ENCODE results near the gene SND1.
"Not testable (repeated sequence)": the region's sequence is repeated elsewhere in the genome, so short reads cannot be mapped to it uniquely, and the experiment has no call there.

SND1 gene

DNA sequence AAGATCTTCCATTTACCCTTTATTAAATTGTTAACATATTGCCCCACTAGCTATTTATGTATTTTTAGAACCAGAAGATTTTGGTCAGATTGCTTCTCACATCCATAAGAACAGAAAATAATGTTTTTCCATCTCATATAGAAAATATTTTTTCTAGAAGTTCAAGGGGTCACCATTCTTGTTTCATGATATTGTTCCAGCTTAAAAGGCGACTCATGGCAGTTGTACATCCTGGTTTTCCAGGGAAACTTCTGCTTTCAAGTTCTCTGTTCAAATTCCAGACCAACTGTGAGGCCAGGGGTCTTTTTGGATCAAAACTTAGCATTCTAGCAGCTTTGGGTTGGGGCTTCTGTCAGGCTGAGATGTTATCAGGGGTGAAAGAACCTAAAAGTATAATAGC lies 294.9 kb downstream of the SND1 start:
- no peak for DNase-seq

GRCh38 chr7:127948312-127948711 lies 296.3 kb downstream of the SND1 start:
- no peak for DNase-seq

DNA sequence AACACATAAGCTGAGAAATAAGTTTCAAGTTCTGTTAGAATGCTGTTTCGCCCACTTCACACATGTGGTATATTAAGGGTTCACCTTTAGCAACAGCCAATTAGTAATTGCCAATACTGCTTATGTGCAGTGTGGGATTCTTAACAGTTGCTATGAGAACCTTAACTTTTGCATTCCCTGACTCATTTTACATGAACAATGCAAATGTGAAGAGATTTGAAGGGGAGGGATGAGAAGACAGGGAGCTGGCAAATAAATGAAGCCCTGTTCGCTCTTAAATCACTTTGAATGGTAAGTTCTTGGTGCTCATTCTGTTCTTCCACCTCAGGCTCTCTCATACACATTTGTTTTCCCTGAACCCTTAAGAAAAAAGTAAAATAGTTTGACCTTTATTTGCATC lies 296.9 kb downstream of the SND1 start:
- DNase-seq: no peak

GRCh38 chr7:127949769-127950222 lies 297.8 kb downstream of the SND1 start:
- no peak for DNase-seq

DNA sequence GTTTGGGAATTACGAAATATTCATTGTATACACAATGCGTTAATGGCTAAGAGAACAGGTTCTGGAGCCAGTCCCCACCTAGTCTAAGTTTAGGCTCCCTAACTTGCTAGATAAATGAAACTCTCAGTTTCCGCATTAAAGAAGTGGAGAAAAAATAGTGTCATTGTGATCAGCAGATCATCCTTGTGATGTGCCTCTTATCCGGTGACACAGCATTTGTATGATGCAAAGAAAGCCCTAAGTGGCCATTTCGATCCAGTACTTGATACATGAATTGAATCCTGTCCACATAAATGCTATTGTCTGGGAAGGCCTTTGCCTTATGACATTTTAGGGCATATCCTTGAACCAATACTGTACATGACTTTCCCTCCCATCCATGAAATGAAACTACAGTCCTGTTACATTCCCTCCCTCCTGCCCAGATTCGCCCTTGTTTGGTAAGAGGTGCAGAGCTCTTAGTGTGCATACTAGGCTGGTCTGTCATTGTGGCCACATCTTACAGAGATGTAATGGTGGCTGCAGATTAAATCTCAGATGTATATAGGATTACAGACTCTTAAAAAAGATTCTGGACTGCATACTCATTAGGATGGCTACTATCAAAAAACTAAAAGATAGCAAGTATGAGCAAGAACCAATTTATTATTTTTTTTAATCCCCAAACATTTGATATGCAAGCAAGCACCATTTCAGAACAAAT lies 298.4 kb downstream of the SND1 start:
- DNase-seq: no peak

DNA sequence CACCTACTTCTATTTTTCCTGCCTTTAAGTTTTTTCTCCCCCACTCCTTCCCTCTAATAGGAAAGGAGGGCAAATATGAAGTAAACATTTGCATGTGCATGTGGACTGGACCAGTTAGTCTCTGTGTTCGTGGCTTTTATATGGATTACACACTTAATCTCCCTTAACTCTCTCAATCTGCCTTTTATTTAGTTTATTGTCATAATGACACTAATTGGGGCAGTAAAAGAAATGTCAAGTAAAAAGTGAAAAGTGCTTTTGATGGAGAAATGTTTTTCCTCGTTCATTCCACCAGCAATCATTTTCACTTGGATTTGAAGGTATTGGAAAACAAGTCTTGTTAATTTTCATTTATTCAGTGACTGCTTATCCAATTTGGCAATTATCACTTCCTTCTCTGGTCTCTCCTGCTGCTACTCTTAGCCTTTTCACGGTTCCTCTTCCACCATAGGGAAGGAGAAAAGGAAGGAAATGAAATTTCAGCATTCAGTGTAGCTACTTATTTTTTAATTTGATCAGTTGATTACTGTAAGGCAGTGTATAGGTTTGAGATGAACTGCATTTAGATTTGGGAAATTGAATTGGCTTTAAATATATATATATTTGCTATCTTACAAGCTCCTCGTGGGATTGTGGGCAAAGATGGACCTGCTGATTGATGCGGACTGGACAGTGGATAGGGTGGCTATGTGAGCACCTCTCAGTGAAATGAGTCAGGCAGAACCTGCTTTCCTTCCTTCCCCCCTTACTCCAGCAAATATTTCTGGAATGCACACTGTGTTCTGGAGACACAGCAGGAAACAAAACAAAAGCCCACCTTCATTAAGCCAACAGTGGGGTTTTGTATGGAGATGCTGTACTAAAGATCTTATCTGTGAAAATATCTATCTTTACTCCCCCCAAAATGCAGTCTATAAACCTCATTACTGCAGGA lies 301.7 kb downstream of the SND1 start:
- DNase-seq: no peak

DNA sequence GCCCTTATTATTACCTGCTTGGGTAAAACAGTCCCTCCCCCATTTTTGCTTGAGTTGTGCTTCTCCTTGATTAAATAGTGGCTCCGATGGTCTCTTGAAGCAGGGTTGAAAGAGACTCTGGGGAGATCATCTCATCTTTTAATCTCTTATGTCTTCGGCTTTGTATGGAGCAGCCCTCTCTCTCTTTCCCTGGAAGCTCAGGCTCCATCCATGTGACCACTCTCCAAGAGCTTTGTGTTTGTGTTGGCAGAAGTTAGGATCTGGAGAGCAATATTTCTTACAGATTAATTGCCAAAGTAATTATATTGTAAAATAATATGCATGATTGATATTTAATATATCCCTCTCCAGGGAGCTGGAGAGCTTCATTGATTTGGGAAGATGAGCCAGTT lies 302.4 kb downstream of the SND1 start:
- DNase-seq: no peak

GRCh38 chr7:127955051-127955531 lies 303.1 kb downstream of the SND1 start:
- no peak for DNase-seq

GRCh38 chr7:127957886-127958285 lies 305.9 kb downstream of the SND1 start:
- no peak for DNase-seq

DNA sequence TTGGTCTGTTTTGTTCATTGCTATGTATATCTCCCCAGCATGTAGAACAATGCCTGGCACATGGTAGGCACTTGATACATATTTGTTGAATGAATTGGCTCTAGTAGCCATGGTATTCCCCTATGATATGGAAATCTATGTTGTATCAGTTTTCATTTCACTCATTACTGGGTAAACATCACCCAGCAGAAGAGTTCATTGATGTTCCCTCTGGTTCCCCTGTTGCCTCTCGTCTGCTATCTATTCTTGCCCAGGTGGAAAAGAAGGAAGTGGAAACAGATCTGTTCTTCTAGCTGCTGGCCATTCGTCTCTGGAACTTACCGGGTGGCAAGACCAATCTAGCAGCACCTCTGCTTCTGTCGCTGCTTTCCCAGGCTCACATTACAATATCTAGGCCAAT lies 307.8 kb downstream of the SND1 start:
- DNase-seq: no peak

DNA sequence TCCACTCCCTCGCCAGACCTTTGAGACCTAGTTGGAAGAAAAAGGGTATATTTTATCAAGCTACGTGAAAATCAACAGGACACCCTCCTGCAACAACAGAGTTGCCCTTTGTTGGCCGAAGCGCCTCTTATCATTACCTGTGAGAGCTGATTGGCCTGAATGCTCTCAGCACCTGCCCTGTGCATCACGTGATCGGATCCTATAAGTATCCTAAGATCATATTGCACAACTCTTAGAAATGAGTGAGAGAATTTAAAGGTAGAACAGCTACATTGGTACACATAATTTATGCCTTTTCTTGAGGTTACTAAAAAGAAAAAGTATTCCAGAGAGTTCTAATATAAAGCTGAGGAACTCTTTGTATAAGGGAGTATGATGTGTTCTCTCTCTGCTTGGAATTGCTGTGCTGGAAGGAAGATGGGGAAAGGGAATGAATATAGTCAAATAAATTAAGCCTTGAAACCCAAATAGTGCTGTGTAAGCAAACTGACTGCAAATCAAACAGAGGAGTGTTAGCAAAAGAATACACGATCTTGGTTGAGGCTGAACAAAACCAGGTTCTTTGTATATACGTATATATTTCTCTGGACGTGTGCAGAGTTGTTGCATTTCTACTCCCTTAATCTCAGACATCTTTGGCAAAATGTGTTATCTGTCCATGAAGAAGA lies 309.9 kb downstream of the SND1 start:
- DNase-seq: peak; percentile 72

DNA sequence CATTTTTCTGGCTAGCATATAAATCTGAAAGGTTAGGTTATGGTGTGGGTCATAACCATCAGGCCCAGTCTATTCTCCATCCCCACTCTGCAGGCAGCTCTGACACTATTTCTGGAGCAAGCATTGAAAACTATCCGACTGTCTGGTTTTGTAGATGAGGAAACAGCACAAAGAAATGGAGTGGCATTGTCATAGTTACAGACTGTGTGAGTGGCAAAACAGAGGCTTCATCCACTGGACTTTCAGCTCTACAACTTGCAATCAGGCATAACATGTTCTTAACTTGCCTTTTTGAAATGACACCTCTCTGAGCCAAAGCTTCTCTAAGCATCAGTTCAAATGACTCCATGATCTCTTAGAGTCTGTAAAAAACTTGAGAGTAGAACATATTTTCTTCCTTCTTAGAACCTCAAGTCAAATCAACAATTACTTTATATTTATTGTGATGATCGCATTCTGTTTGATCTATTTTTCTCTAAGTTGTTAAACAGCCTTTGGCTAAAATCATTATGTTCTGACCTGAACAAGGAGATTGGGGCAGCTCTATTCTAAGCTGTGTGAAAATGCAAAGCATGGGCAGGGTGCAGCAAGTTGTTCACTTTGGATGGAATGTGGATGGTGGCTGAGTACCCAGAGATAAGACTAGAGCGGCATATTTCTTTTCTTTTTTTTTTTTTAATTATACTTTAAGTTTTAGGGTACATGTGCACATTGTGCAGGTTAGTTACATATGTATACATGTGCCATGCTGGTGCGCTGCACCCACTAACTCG lies 310.8 kb downstream of the SND1 start:
- no peak for DNase-seq

DNA sequence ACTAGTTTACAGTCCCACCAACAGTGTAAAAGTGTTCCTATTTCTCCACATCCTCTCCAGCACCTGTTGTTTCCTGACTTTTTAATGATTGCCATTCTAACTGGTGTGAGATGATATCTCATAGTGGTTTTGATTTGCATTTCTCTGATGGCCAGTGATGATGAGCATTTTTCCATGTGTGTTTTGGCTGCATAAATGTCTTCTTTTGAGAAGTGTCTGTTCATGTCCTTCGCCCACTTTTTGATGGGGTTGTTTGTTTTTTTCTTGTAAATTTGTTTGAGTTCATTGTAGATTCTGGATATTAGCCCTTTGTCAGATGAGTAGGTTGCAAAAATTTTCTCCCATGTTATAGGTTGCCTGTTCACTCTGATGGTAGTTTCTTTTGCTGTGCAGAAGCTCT lies 311.9 kb downstream of the SND1 start:
- DNase-seq: not testable (repeated sequence)

DNA sequence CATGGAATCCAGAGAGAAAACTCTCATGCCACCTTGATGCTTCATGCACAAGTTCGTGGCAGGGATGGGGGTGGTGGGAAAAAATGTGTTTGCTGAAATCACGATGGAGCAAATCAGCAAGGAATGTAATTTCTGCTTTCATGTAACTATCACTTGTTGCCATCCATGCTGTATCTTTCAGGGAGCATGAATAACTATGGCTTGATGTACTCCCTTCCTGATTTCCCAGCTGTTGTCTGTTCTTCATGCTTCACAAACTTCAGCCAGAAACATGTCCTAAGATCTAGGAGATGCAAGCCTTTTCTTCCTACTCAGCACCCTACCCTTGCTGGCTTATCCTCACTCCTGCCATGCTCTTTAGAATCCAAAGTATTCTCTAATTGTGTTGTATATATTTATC lies 315.3 kb downstream of the SND1 start:
- DNase-seq: no peak

- no peak for DNase-seq
These were observed 316.6 kb downstream of the SND1 start for GRCh38 chr7:127968547-127968946.

- no peak for DNase-seq
These were observed 321.8 kb downstream of the SND1 start for GRCh38 chr7:127973832-127974231.

DNA sequence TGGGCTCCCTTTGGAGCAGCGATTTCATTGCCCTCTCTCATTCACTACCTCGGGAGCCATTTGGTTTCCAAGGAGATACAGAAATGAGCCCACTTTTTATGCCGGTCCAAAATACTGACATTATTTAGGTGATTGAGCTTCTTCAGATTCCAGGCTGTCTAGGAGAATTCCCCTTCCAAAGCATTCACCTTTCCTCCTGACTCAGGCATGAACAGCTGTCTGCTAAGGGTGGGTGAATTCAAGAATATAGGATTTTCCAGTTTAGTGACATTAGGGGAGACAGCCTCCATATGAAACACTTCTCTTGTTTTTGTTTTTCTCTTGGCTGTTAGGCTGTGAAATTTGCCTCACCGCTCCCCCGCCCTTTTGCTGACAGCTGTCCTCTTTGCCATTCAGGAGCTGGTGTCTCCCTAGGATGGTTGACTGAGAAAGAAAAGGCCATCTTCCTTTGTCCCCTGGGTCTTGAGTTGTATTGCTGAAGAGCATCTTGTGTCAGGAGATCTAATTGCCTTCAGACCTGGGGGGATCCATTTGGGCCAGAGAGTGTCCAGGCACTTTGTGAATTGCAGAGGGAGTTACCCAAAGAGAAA lies 322.5 kb downstream of the SND1 start:
- no peak for DNase-seq

DNA sequence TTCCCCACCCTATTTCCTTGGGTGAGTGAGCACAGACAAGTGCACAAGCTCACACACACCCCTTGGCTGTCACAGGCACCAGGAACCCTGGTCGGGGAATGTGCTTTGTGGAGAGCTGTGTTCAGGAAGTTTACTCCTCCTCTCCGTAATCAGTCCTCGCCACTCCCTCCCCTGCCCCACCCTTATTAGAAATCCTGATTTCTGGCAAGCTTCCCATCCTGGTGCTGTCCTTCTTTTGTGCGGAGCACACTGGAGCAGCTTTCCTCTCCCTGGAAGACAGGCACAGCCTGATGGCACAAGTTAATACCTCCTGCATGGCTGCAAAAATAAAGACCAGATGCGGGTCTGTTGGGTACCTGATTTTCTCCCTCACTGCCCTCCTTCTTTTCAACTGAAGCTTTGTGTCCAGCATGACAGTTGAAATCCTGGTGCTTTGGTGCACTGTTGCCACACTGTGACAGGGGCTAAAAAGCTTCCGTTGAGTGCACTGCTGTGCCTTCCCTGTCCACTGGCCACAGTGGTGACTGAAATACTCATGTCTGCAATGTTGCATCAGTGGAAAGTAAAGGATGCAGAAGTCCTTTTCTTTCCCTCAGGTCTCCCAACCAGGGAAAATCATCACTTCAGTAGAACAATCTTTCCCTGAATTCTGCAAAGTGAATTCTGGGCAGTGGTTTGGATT lies 324.2 kb downstream of the SND1 start:
- peak; percentile 54 for DNase-seq

DNA sequence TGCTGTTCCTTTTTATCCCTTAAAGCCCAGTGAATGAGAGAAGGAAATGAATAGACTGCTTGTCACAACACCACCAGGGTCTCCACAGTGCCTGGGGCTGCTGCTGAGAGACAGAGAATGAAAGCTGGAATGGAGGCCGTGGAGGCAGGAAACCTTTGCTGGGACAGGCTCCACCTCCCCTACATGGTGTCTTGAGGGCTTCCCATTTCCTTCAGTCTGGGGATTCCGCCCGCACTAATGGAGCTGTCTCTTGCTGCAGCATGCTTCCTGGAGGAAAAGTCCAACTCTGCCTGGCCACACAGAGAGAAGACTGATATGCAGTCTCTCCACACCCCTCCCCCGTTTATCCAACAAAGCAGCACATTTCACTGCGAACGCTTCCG lies 324.7 kb downstream of the SND1 start:
- no peak for DNase-seq

GRCh38 chr7:127978421-127978820 lies 326.4 kb downstream of the SND1 start:
- DNase-seq: no peak

- DNase-seq: no peak
These were observed 327.2 kb downstream of the SND1 start for GRCh38 chr7:127979113-127979727.

All from NCI-H748 treated with DMSO at 0.1 percent for 48 hours (cell line).